ENCODE results near the gene ELOVL6.
"Not testable (repeated sequence)": the region's sequence is repeated elsewhere in the genome, so short reads cannot be mapped to it uniquely, and the experiment has no call there.

Gene ELOVL6

GRCh38 chr4:110049951-110050925 lies 148.2 kb downstream of the ELOVL6 start:
- H4K20me1 ChIP-seq (ENCODE audit: insufficient read depth, low read length) = no peaks in the 10 kb centered on the region
- H3K79me2 ChIP-seq (ENCODE audit: low read length) = no peaks in the 10 kb centered on the region
- no peak overlapping the region for H3K27ac ChIP-seq (ENCODE audit: low read length)
- H2AFZ ChIP-seq (ENCODE audit: low read depth, low read length) = no peak overlapping the region
- peak; percentile 81 for TF ChIP-seq CTCF (IDR thresholded peaks at IDR 0.05; ENCODE audit: low read depth, low read length)
- no peak for TF ChIP-seq EZH2phosphoT487 (IDR thresholded peaks at IDR 0.05; ENCODE audit: low read depth)
- peaks cover 5% of the 10 kb centered on the region for H3K4me1 ChIP-seq (ENCODE audit: low read length)
- H3K4me3 ChIP-seq (ENCODE audit: low read length) = no peak overlapping the region
- no peaks in the 10 kb centered on the region for H3K27me3 ChIP-seq (ENCODE audit: low read depth, low read length)
- H3K9me3 ChIP-seq (ENCODE audit: insufficient read depth, low read length) = no peaks in the 10 kb centered on the region
- no peaks in the 10 kb centered on the region for H3K36me3 ChIP-seq (replicated peaks; ENCODE audit: low read depth, low read length)
- H3K4me2 ChIP-seq (ENCODE audit: low read length) = no peak overlapping the region
- no peak overlapping the region for H3K9ac ChIP-seq (ENCODE audit: low read length)

- no peaks in the 10 kb centered on the region for H3K27me3 ChIP-seq (ENCODE audit: low read depth, low read length)
- H3K36me3 ChIP-seq (replicated peaks; ENCODE audit: low read depth, low read length) = no peaks in the 10 kb centered on the region
- H3K9ac ChIP-seq (ENCODE audit: low read length) = no peak overlapping the region
- H3K4me3 ChIP-seq (ENCODE audit: low read length) = no peak overlapping the region
- H3K27ac ChIP-seq (ENCODE audit: low read length) = no peak overlapping the region
- no peak for TF ChIP-seq EZH2phosphoT487 (IDR thresholded peaks at IDR 0.05; ENCODE audit: low read depth)
- no peak for TF ChIP-seq CTCF (IDR thresholded peaks at IDR 0.05; ENCODE audit: low read depth, low read length)
- no peak overlapping the region for H2AFZ ChIP-seq (ENCODE audit: low read depth, low read length)
- no peaks in the 10 kb centered on the region for H3K9me3 ChIP-seq (ENCODE audit: insufficient read depth, low read length)
- no peak overlapping the region for H3K4me2 ChIP-seq (ENCODE audit: low read length)
- no peaks in the 10 kb centered on the region for H3K79me2 ChIP-seq (ENCODE audit: low read length)
- no peaks in the 10 kb centered on the region for H3K4me1 ChIP-seq (ENCODE audit: low read length)
- no peaks in the 10 kb centered on the region for H4K20me1 ChIP-seq (ENCODE audit: insufficient read depth, low read length)
Observed at GRCh38 chr4:110046588-110047049, 151.8 kb downstream of the ELOVL6 start.

- Histone ChIP-seq H3K9ac (ENCODE audit: low read length) (no peak overlapping the region), H3K36me3 (replicated peaks; ENCODE audit: low read depth, low read length) (no peaks in the 10 kb centered on the region), H2AFZ (ENCODE audit: low read depth, low read length) (no peak overlapping the region), H3K79me2 (ENCODE audit: low read length) (no peaks in the 10 kb centered on the region), H3K4me1 (ENCODE audit: low read length) (no peaks in the 10 kb centered on the region), H3K4me2 (ENCODE audit: low read length) (no peak overlapping the region), H3K9me3 (ENCODE audit: insufficient read depth, low read length) (no peaks in the 10 kb centered on the region), H3K27ac (ENCODE audit: low read length) (no peak overlapping the region), H3K4me3 (ENCODE audit: low read length) (no peak overlapping the region), H4K20me1 (ENCODE audit: insufficient read depth, low read length) (no peaks in the 10 kb centered on the region), H3K27me3 (ENCODE audit: low read depth, low read length) (no peaks in the 10 kb centered on the region)
- no peak for TF ChIP-seq EZH2phosphoT487 (IDR thresholded peaks at IDR 0.05; ENCODE audit: low read depth)
Observed at GRCh38 chr4:110042545-110043517, 155.6 kb downstream of the ELOVL6 start.

- Histone ChIP-seq H3K4me1 (ENCODE audit: low read length) (no peaks in the 10 kb centered on the region), H3K36me3 (replicated peaks; ENCODE audit: low read depth, low read length) (no peaks in the 10 kb centered on the region), H3K27ac (ENCODE audit: low read length) (no peak overlapping the region), H3K27me3 (ENCODE audit: low read depth, low read length) (peaks cover 8% of the 10 kb centered on the region), H3K79me2 (ENCODE audit: low read length) (no peaks in the 10 kb centered on the region), H3K4me3 (ENCODE audit: low read length) (no peak overlapping the region), H3K9ac (ENCODE audit: low read length) (no peak overlapping the region), H2AFZ (ENCODE audit: low read depth, low read length) (no peak overlapping the region), H4K20me1 (ENCODE audit: insufficient read depth, low read length) (no peaks in the 10 kb centered on the region), H3K9me3 (ENCODE audit: insufficient read depth, low read length) (no peaks in the 10 kb centered on the region), H3K4me2 (ENCODE audit: low read length) (no peak overlapping the region)
- TF ChIP-seq CTCF (IDR thresholded peaks at IDR 0.05; ENCODE audit: low read depth, low read length) (no peak), EZH2phosphoT487 (IDR thresholded peaks at IDR 0.05; ENCODE audit: low read depth) (no peak)
Observed at GRCh38 chr4:110041735-110042134, 156.7 kb downstream of the ELOVL6 start.

- not testable (repeated sequence) for H3K36me3 ChIP-seq (replicated peaks; ENCODE audit: low read depth, low read length); H2AFZ ChIP-seq (ENCODE audit: low read depth, low read length); H4K20me1 ChIP-seq (ENCODE audit: insufficient read depth, low read length); H3K79me2 ChIP-seq (ENCODE audit: low read length); H3K4me3 ChIP-seq (ENCODE audit: low read length); H3K9ac ChIP-seq (ENCODE audit: low read length); H3K4me1 ChIP-seq (ENCODE audit: low read length); H3K9me3 ChIP-seq (ENCODE audit: insufficient read depth, low read length); H3K4me2 ChIP-seq (ENCODE audit: low read length); H3K27ac ChIP-seq (ENCODE audit: low read length)
- H3K27me3 ChIP-seq (ENCODE audit: low read depth, low read length) = peaks cover 32% of the 10 kb centered on the region
Observed at GRCh38 chr4:110039164-110039563, 159.3 kb downstream of the ELOVL6 start.

All from OCI-LY3 (cell line).